ENCODE data around the gene RPL10A. TPM values are rescaled to one million over a fixed set of nuclear protein-coding genes. Genes with fewer than 3 reads are reported as not detected.
"Not testable (repeated sequence)": the region's sequence is repeated elsewhere in the genome, so short reads cannot be mapped to it uniquely, and the experiment has no call there.

Gene RPL10A
- total RNA-seq, 2 experiments from 2014 or later: 1,373 to 1,398 TPM

- peaks cover 49% of the 10 kb centered on the region for H3K27me3 Mint-ChIP-seq
- no peak overlapping the region for H3K4me3 Mint-ChIP-seq
- POLR2A ChIA-PET: no interaction called here
- no peaks in the 10 kb centered on the region for H3K36me3 Mint-ChIP-seq
- H3K27ac Mint-ChIP-seq: no peak overlapping the region
- no peaks in the 10 kb centered on the region for H3K9me3 Mint-ChIP-seq
- no peak for DNase-seq
- no peak for ATAC-seq (ENCODE audit: low read depth)
- no peaks in the 10 kb centered on the region for H3K4me1 Mint-ChIP-seq
Measured at GRCh38 chr6:35505999-35506412, 37.8 kb downstream of the RPL10A start.

- Mint-ChIP-seq H3K4me3 (no peak overlapping the region), H3K9me3 (no peaks in the 10 kb centered on the region), H3K36me3 (no peaks in the 10 kb centered on the region), H3K4me1 (no peaks in the 10 kb centered on the region), H3K27ac (no peak overlapping the region), H3K27me3 (peaks cover 53% of the 10 kb centered on the region)
- POLR2A ChIA-PET: no interaction called here
- ATAC-seq (ENCODE audit: low read depth): no peak
- no peak for DNase-seq
Measured at GRCh38 chr6:35506536-35506935, 38.3 kb downstream of the RPL10A start.

- Mint-ChIP-seq H3K9me3 (no peaks in the 10 kb centered on the region), H3K4me3 (no peak overlapping the region), H3K4me1 (no peaks in the 10 kb centered on the region), H3K36me3 (no peaks in the 10 kb centered on the region), H3K27ac (no peak overlapping the region), H3K27me3 (peaks cover 50% of the 10 kb centered on the region)
- POLR2A ChIA-PET: no interaction called here
- ATAC-seq (ENCODE audit: low read depth) (no peak), DNase-seq (no peak)
Measured at GRCh38 chr6:35507221-35507620, 39.0 kb downstream of the RPL10A start.

- no peaks in the 10 kb centered on the region for H3K36me3 Mint-ChIP-seq
- POLR2A ChIA-PET: no interaction called here
- no peaks in the 10 kb centered on the region for H3K4me1 Mint-ChIP-seq
- H3K9me3 Mint-ChIP-seq: no peaks in the 10 kb centered on the region
- no peak for DNase-seq
- H3K27me3 Mint-ChIP-seq: peaks cover 50% of the 10 kb centered on the region
- H3K4me3 Mint-ChIP-seq: no peak overlapping the region
- no peak overlapping the region for H3K27ac Mint-ChIP-seq
- ATAC-seq (ENCODE audit: low read depth): no peak
Measured at GRCh38 chr6:35508027-35508426, 39.8 kb downstream of the RPL10A start.

- no peaks in the 10 kb centered on the region for H3K36me3 Mint-ChIP-seq
- peaks cover 49% of the 10 kb centered on the region for H3K27me3 Mint-ChIP-seq
- no peak overlapping the region for H3K4me3 Mint-ChIP-seq
- H3K9me3 Mint-ChIP-seq: no peaks in the 10 kb centered on the region
- no peaks in the 10 kb centered on the region for H3K4me1 Mint-ChIP-seq
- DNase-seq (no peak), ATAC-seq (ENCODE audit: low read depth) (no peak)
- POLR2A ChIA-PET: interaction anchor here (1.3 kb wide), 1 partner anchor 11 kb away, joined by 4 read pairs; no protein-coding TSS in a partner anchor
- no peak overlapping the region for H3K27ac Mint-ChIP-seq
Measured at GRCh38 chr6:35508542-35508941, 40.3 kb downstream of the RPL10A start.

GRCh38 chr6:35510916-35511561, 42.8 kb downstream of the RPL10A start:
- H3K27ac Mint-ChIP-seq: no peak overlapping the region
- peaks cover 2% of the 10 kb centered on the region for H3K4me1 Mint-ChIP-seq
- H3K36me3 Mint-ChIP-seq: no peaks in the 10 kb centered on the region
- DNase-seq (no peak), ATAC-seq (ENCODE audit: low read depth) (no peak)
- H3K9me3 Mint-ChIP-seq: no peaks in the 10 kb centered on the region
- peaks cover 50% of the 10 kb centered on the region for H3K27me3 Mint-ChIP-seq
- POLR2A ChIA-PET: no interaction called here
- H3K4me3 Mint-ChIP-seq: no peak overlapping the region

GRCh38 chr6:35511562-35511941, 43.4 kb downstream of the RPL10A start:
- Mint-ChIP-seq H3K27me3 (peaks cover 50% of the 10 kb centered on the region), H3K36me3 (no peaks in the 10 kb centered on the region), H3K4me3 (no peak overlapping the region), H3K27ac (no peak overlapping the region), H3K4me1 (peaks cover 3% of the 10 kb centered on the region), H3K9me3 (no peaks in the 10 kb centered on the region)
- no peak for ATAC-seq (ENCODE audit: low read depth)
- no peak for DNase-seq
- POLR2A ChIA-PET: no interaction called here

- ATAC-seq (ENCODE audit: low read depth): no peak
- Mint-ChIP-seq H3K27me3 (peaks cover 46% of the 10 kb centered on the region), H3K4me3 (no peak overlapping the region), H3K9me3 (no peaks in the 10 kb centered on the region), H3K36me3 (no peaks in the 10 kb centered on the region), H3K4me1 (peaks cover 4% of the 10 kb centered on the region), H3K27ac (no peak overlapping the region)
- POLR2A ChIA-PET: no interaction called here
- no peak for DNase-seq
Measured at GRCh38 chr6:35512006-35512405, 43.8 kb downstream of the RPL10A start.

- DNase-seq: no peak
- Mint-ChIP-seq H3K9me3 (no peaks in the 10 kb centered on the region), H3K27me3 (peaks cover 40% of the 10 kb centered on the region), H3K27ac (no peak within 1 kb of the TSS), H3K4me1 (peaks cover 4% of the 10 kb centered on the region), H3K4me3 (no peak within 1 kb of the TSS), H3K36me3 (no peaks in the 10 kb centered on the region)
- ATAC-seq (ENCODE audit: low read depth): no peak
- POLR2A ChIA-PET: no interaction called here
Measured at GRCh38 chr6:35512740-35513139, 44.5 kb downstream of the RPL10A start, which contains the start of gene TULP1. TSS of gene TULP1 (minus strand) at chr6:35512896. CDS start at chr6:35512858, 38 bp downstream.

- no peaks in the 10 kb centered on the region for H3K36me3 Mint-ChIP-seq
Measured at GRCh38 chr6:35514587-35514986, 46.4 kb downstream of the RPL10A start.

GRCh38 chr6:35515939-35516338, 47.7 kb downstream of the RPL10A start:
- H3K27ac Mint-ChIP-seq; H3K36me3 Mint-ChIP-seq; DNase-seq; ATAC-seq (ENCODE audit: low read depth); H3K4me3 Mint-ChIP-seq; H3K9me3 Mint-ChIP-seq; H3K4me1 Mint-ChIP-seq: not testable (repeated sequence)
- POLR2A ChIA-PET: interaction anchor here (0.7 kb wide), 1 partner anchor 1609 kb away, joined by 5 read pairs; no protein-coding TSS in a partner anchor
- peaks cover 20% of the 10 kb centered on the region for H3K27me3 Mint-ChIP-seq

More at GRCh38 chr6:35514587-35514986, 46.4 kb downstream of the RPL10A start:
- H3K27me3 Mint-ChIP-seq: peaks cover 32% of the 10 kb centered on the region
- POLR2A ChIA-PET: interaction anchor here (0.7 kb wide), 1 partner anchor 703 kb away, joined by 3 read pairs; no protein-coding TSS in a partner anchor
- no peak overlapping the region for H3K4me3 Mint-ChIP-seq
- DNase-seq (no peak), ATAC-seq (ENCODE audit: low read depth) (no peak)
- H3K9me3 Mint-ChIP-seq: no peaks in the 10 kb centered on the region
- no peak overlapping the region for H3K27ac Mint-ChIP-seq
- H3K4me1 Mint-ChIP-seq: peaks cover 4% of the 10 kb centered on the region

- no peak for ATAC-seq (ENCODE audit: low read depth)
- DNase-seq: no peak
- no peaks in the 10 kb centered on the region for H3K9me3 Mint-ChIP-seq
- H3K4me1 Mint-ChIP-seq: peaks cover 4% of the 10 kb centered on the region
- no peaks in the 10 kb centered on the region for H3K36me3 Mint-ChIP-seq
- peaks cover 16% of the 10 kb centered on the region for H3K27me3 Mint-ChIP-seq
- H3K27ac Mint-ChIP-seq: no peak overlapping the region
- H3K4me3 Mint-ChIP-seq: no peak overlapping the region
- POLR2A ChIA-PET: no interaction called here
Measured at GRCh38 chr6:35516712-35517111, 48.5 kb downstream of the RPL10A start.

- H3K9me3 Mint-ChIP-seq; H3K27ac Mint-ChIP-seq; H3K36me3 Mint-ChIP-seq; H3K4me3 Mint-ChIP-seq; ATAC-seq (ENCODE audit: low read depth); H3K27me3 Mint-ChIP-seq; POLR2A ChIA-PET; DNase-seq: not testable (repeated sequence)
- peaks cover 11% of the 10 kb centered on the region for H3K4me1 Mint-ChIP-seq
Measured at GRCh38 chr6:35517978-35518377, 49.8 kb downstream of the RPL10A start.

- no peak for ATAC-seq (ENCODE audit: low read depth)
- no peak overlapping the region for H3K27ac Mint-ChIP-seq
- no peak overlapping the region for H3K4me3 Mint-ChIP-seq
- peaks cover 18% of the 10 kb centered on the region for H3K4me1 Mint-ChIP-seq
- POLR2A ChIA-PET: no interaction called here
- no peaks in the 10 kb centered on the region for H3K36me3 Mint-ChIP-seq
- peaks cover 6% of the 10 kb centered on the region for H3K27me3 Mint-ChIP-seq
- no peaks in the 10 kb centered on the region for H3K9me3 Mint-ChIP-seq
- no peak for DNase-seq
Measured at GRCh38 chr6:35518566-35519312, 50.5 kb downstream of the RPL10A start.
